ENCODE results near the gene MLST8.

- no peak for TF ChIP-seq MYC (IDR thresholded peaks at IDR 0.05; ENCODE audit: low read depth, low read length)
- no peak for TF ChIP-seq CTCF (IDR thresholded peaks at IDR 0.05; ENCODE audit: extremely low read depth in 1 of 2, insufficient read depth in 1 of 2, low read depth in 1 of 2, low read length in 2 of 2)
- no peak for TF ChIP-seq EZH2 (IDR thresholded peaks at IDR 0.05; ENCODE audit: borderline replicate concordance, low read depth, low read length, severe bottlenecking)
Observed at GRCh38 chr16:2235695-2236336, 30.6 kb downstream of the MLST8 start.

Data from endothelial cell of umbilical vein (primary cell).